Kidney capillary endothelial cell (primary cell): ENCODE measurements around the gene SLC7A14.
A peak's percentile ranks its signal among the peaks of the same experiment; 100 is the strongest.
"Not testable (repeated sequence)": the region's sequence is repeated elsewhere in the genome, so short reads cannot be mapped to it uniquely, and the experiment has no call there.

ENCODE experiments used
- DNase-seq: peaks from one replicate; pipeline ENCODE4 v3.0.0-alpha.2; 2018; ENCODE audit warnings: low spot score

SLC7A14 gene

DNA sequence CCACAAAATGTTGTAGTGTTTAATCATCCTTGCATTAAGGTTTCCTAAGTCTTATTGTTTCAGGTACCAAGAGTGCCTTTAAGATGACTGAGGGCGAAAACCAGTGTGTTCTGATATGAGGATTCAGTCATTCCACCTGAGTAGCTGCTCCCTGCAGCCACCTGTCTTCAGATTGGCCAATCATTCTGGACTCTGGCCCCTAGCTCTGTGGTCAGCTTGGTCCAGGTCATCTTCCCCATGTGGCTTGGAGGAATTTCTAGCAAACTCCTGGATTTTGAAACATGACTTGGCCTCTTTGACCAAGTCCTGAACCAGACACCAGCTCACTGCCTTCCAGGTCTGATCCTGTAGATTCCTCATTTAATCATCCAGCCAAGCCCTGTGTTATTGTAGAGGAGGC lies 7.8 kb upstream of the SLC7A14 start:
- no peak for DNase-seq

- no peak for DNase-seq
These were observed 3.2 kb upstream of the SLC7A14 start for GRCh38 chr3:170589113-170589512.

DNA sequence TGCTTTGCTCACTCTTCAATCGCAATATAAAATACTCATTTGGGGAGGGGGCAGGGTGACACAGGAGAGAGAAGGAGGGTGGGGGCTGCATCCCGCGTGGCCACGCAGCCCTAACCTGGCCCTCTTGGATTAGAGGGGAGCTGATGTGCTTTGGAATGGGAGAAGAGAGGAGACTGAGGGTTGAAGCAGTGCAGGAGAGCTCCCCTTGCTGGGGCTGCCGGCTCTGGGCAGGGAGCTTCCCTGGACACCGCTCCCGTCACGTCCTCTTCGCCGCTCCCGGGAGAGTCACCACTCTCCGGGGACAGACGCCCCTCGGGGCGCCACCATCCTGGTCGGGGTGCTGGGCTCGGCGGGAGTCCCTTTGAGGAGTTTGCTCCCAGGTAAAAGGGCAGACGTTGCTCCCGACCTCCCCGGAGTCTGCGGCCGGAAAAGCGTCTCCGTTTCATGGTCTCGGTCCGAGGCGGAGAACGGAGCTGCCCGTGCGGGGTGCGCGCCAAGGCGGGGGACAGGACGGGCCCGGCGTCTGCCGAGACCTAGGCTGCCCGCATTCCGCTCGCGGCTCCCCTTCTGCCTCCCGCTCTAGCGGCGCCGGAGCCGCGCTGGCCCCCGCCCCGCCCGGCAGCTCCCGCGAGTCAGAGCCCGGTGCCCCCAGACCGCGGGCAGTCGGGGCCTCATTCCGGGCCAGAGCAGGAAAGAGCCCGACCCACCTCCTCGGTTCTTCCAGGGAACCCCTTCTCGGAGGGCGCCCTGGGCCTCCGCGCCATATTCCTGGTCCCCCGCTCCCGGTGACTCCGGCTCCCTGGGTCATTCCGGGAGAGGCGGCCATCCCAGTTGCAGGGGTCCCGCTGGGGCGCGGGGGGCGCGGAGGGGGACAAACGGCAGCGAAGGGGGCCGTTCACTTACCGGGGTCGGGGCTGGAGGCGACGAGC lies 603 bp downstream of the SLC7A14 start:
- no peak for DNase-seq

DNA sequence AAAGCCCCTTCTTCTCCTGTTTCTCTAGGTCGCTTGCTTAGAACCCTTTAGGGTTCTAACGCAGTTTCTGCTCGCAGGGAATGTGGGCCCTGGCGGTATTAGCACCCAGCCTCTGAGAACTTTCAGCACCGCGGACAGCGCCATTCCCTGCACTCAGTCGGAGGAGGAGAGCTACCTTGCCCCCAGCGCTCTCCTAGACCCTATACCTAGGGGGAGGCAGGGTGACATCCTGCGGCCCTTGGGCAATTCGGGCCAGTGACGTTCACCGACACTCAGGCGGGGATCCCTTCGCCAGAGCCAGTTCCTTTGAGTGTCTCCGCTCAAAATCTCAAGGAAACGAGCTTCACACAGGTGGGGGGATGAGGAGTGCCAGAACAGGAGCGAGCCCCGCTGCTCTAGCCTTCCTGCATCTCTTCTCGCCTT lies 1.3 kb downstream of the SLC7A14 start:
- peak; percentile 44 for DNase-seq

DNA sequence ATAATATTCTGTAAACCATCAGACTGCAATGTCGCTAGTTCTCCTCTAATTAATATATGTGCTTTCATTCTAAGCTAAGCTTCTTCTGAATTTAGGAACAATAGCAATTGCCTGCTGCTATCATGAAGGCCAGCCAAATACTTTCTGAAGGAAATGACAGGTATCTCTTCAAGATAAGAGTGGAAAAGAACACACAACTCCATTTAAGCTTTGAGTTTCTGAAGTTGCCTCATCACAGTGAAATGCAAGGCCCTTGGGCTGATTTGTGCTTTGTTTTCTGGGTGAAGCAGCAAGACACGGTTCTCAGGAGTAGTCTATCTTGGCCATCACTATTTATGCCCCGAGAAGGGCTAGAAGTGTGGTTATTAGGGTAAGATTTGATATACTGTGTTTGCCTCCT lies 6.2 kb downstream of the SLC7A14 start:
- DNase-seq = no peak

- no peak for DNase-seq
These were observed 13.1 kb downstream of the SLC7A14 start for GRCh38 chr3:170572665-170573253.

- DNase-seq = not testable (repeated sequence)
These were observed 18.3 kb downstream of the SLC7A14 start for GRCh38 chr3:170567598-170567997.

- DNase-seq = no peak
These were observed 19.5 kb downstream of the SLC7A14 start for GRCh38 chr3:170566413-170566812.

GRCh38 chr3:170565495-170565894 lies 20.4 kb downstream of the SLC7A14 start:
- DNase-seq = no peak

- no peak for DNase-seq
These were observed 21.2 kb downstream of the SLC7A14 start for GRCh38 chr3:170564664-170565063.

DNA sequence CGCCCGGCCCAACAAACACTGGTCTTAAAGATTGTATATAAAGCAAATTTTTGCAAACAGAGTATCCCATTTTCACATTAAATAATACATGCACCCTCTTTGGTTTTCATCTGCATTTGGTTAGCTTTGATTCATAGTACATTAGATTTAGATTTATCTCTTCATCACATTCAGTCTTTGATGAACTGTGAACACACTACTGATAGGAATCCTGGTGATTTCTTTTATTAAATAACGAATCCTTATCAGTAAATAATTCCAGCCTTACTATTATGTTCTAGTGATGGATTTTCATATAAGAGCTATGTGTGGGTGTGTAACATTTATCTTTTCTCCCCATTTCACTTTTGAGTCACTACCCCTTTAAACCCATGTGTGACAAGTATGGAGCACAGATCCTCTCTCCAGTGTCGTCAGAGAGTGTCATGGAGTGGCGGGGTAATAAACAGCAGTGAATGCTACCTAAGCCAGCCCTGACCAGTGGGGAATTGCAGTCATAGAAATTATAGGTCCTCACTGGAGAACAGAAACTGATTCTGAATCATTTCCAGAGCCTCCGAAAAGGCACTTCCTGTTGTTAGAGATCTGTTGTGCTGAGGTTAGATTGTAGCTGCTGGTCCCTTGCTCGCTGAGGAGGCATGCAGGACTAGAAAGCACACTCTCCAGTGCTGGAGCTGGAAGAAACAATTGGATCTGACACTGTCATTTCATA lies 22.0 kb downstream of the SLC7A14 start:
- peak; percentile 56 for DNase-seq

- no peak for DNase-seq
These were observed 23.8 kb downstream of the SLC7A14 start for GRCh38 chr3:170562080-170562479.

DNA sequence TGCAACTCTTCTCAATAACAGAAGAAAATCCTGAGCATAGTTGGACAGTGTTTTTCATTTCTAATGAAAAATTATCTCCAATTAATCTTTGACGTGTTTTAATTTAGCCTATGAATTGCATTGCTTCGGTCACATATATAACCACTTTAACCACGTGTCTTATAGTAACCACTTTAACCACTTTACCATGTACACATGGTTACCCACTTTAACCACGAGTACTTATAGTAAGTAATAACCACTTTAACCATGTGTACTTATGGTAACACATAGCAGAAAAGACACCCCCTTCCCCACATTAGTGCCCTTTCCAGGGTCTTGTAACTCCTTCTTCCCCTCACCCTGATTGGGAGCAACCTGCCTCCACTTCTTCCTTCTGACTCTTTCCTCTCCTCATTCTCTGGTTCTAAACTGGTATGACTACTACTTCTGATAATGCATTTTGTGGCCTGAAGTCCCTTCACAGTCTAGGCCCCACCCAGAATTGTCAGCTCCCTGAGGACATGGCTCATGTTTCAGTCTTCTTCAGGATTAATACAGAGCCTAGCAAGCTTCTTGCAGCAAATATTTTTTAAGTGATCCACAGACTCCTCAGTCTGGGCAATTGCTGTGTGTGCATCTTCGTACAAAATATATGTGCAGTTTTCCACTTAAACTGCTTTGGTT lies 25.0 kb downstream of the SLC7A14 start:
- no peak for DNase-seq

- DNase-seq = no peak
These were observed 25.6 kb downstream of the SLC7A14 start for GRCh38 chr3:170560296-170560695.

GRCh38 chr3:170558427-170558826 lies 27.4 kb downstream of the SLC7A14 start:
- no peak for DNase-seq

DNA sequence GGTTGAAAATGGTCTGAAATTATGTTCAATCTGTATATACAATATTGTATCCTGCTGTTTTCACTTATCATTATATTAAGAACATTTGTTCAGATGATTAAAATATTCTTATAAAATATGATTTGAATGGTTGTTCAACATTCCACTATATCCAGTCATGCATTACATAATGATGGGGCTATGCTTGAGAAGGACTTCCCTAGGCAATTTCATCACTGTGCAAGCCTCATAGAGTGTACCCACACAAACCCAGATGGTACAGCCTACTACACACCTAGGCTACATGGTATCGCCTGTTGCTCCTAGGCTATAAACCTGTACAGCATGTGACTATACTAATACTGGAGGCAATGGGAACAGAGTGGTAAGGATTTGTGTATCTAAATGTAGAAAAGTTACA lies 30.5 kb downstream of the SLC7A14 start:
- no peak for DNase-seq

- DNase-seq = no peak
These were observed 31.8 kb downstream of the SLC7A14 start for GRCh38 chr3:170553788-170554757.

GRCh38 chr3:170551252-170551651 lies 34.6 kb downstream of the SLC7A14 start:
- DNase-seq = no peak

DNA sequence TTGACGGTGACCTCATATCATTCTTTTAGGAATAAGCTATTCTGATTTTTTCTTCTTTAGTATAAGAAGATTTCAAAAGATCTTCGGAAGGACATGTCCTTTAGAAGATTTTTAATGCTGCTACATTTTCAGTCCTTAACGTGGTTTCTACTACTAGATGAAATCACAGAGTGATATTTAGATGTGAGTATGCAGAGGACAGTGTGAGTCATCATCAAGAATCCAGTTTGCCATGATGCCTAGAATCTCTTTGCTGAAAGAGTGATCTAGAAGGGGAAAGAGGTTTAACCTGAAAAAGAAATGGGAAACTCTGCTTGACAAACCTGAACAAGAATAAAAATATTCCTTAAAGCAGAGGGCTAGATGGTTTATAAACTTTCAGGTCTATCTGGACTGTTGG lies 43.2 kb downstream of the SLC7A14 start:
- no peak for DNase-seq

- DNase-seq = no peak
These were observed 46.0 kb downstream of the SLC7A14 start for GRCh38 chr3:170539897-170540296.

GRCh38 chr3:170536712-170537111 lies 49.2 kb downstream of the SLC7A14 start:
- DNase-seq = no peak
